ENCODE results near the gene RHOF. TPM values are rescaled to one million over a fixed set of nuclear protein-coding genes. Genes with fewer than 3 reads are reported as not detected.
"Not testable (repeated sequence)": the region's sequence is repeated elsewhere in the genome, so short reads cannot be mapped to it uniquely, and the experiment has no call there.

RHOF gene
- total RNA-seq, 4 donors from 2014 or later = 14.1 to 24.3 (median 18.1) TPM

GRCh38 chr12:121793838-121794533, 498 bp upstream of the RHOF start:
- H3K4me1 ChIP-seq = peaks cover 0 to 70% (median 62%) of the 10 kb centered on the region in 4 donors
- 1% methylated on average over 17 to 29 of the region's 59 CpGs for WGBS, 2 donors
- TF ChIP-seq EP300 (IDR thresholded peaks at IDR 0.05) = peak; percentile 11 to 66
- peak; percentile 16 to 35 for TF ChIP-seq POLR2A (IDR thresholded peaks at IDR 0.05)
- peak; percentile 100 for TF ChIP-seq CTCF (IDR thresholded peaks at IDR 0.05)

GRCh38 chr12:121792607-121793439, 665 bp downstream of the RHOF start:
- no peak for TF ChIP-seq CTCF (IDR thresholded peaks at IDR 0.05)
- TF ChIP-seq POLR2A (IDR thresholded peaks at IDR 0.05) = no peak
- TF ChIP-seq EP300 (IDR thresholded peaks at IDR 0.05) = no peak
- H3K36me3 ChIP-seq = peaks cover 0 to 9% (median 0%) of the 10 kb centered on the region in 3 donors
- DNase-seq (ENCODE audit: low spot score in 2 of 2) = no peak
- H3K27ac ChIP-seq = peak overlapping the region in 3 of 4 donors; percentile 45 to 99 (median 87)
- H3K4me3 ChIP-seq = peak overlapping the region; percentile 29 to 55 (median 46)
- H3K4me1 ChIP-seq = peaks cover 0 to 68% (median 50%) of the 10 kb centered on the region in 4 donors
- no peaks in the 10 kb centered on the region for H3K9me3 ChIP-seq
- no peaks in the 10 kb centered on the region for H3K27me3 ChIP-seq
- WGBS, 2 donors = 50 to 93% methylated on average over 5 to 43 of the region's 48 CpGs

More at GRCh38 chr12:121793838-121794533, 498 bp upstream of the RHOF start:
- Histone ChIP-seq H3K9me3 (no peaks in the 10 kb centered on the region), H3K27me3 (no peaks in the 10 kb centered on the region), H3K36me3 (peaks cover 0 to 9% (median 0%) of the 10 kb centered on the region in 3 donors), H3K27ac (peak overlapping the region; percentile 83 to 100 (median 100)), H3K4me3 (peak overlapping the region; percentile 29 to 55 (median 46))
- DNase-seq (ENCODE audit: low spot score in 2 of 2) = peak; percentile 77 to 78

- 76 to 77% methylated on average over 9 to 14 of the region's 14 CpGs for WGBS, 2 donors
- peak overlapping the region in 1 of 4 donors; percentile 87 for H3K27ac ChIP-seq
- DNase-seq (ENCODE audit: low spot score in 2 of 2) = no peak
- H3K36me3 ChIP-seq = peaks cover 0 to 9% (median 0%) of the 10 kb centered on the region in 3 donors
- H3K4me1 ChIP-seq = peaks cover 0 to 64% (median 41%) of the 10 kb centered on the region in 4 donors
- TF ChIP-seq CTCF (IDR thresholded peaks at IDR 0.05) = no peak
- TF ChIP-seq EP300 (IDR thresholded peaks at IDR 0.05) = no peak
- no peak for TF ChIP-seq POLR2A (IDR thresholded peaks at IDR 0.05)
- H3K4me3 ChIP-seq = peak overlapping the region in 2 of 4 donors; percentile 54 to 55
- H3K27me3 ChIP-seq = no peaks in the 10 kb centered on the region
- H3K9me3 ChIP-seq = no peaks in the 10 kb centered on the region
Observed at GRCh38 chr12:121791671-121792551, 1.6 kb downstream of the RHOF start.

GRCh38 chr12:121790785-121791184, 2.7 kb downstream of the RHOF start:
- not testable (repeated sequence) for DNase-seq (ENCODE audit: low spot score in 2 of 2); H3K9me3 ChIP-seq; H3K36me3 ChIP-seq; H3K27me3 ChIP-seq; H3K4me3 ChIP-seq
- H3K4me1 ChIP-seq = peaks cover 0 to 53% (median 30%) of the 10 kb centered on the region in 4 donors
- peak overlapping the region in 1 of 4 donors; percentile 88 for H3K27ac ChIP-seq
- 96% methylated on average over 8 of the region's 8 CpGs for WGBS, 2 donors

Data from tibial nerve (tissue), 4 donors.